NCI-H128 (cell line): Measurements from ENCODE around the gene GLCCI1.
"Not testable (repeated sequence)": the region's sequence is repeated elsewhere in the genome, so short reads cannot be mapped to it uniquely, and the experiment has no call there.

Experiments used
- DNase-seq: peaks from one replicate; lab custom pipeline; 2025; ENCODE audit not compliant: unreplicated experiment; lab: John Stamatoyannopoulos, UW

Gene GLCCI1

GRCh38 chr7:8042796-8043535 lies 74.4 kb downstream of the GLCCI1 start:
- DNase-seq, result no peak

GRCh38 chr7:8044761-8045430 lies 76.3 kb downstream of the GLCCI1 start:
- DNase-seq, result no peak

GRCh38 chr7:8048067-8048466 lies 79.5 kb downstream of the GLCCI1 start:
- DNase-seq, result not testable (repeated sequence)

GRCh38 chr7:8051373-8051772 lies 82.8 kb downstream of the GLCCI1 start:
- no peak for DNase-seq

- DNase-seq, result no peak
These were observed 83.4 kb downstream of the GLCCI1 start for GRCh38 chr7:8051998-8052397.

GRCh38 chr7:8052824-8053223 lies 84.2 kb downstream of the GLCCI1 start:
- DNase-seq, result no peak

- no peak for DNase-seq
These were observed 87.8 kb downstream of the GLCCI1 start for GRCh38 chr7:8056439-8056838.

GRCh38 chr7:8057566-8057965 lies 89.0 kb downstream of the GLCCI1 start:
- DNase-seq, result no peak

GRCh38 chr7:8058322-8058721 lies 89.7 kb downstream of the GLCCI1 start:
- DNase-seq, result no peak

- no peak for DNase-seq
These were observed 90.3 kb downstream of the GLCCI1 start for GRCh38 chr7:8058852-8059251.

GRCh38 chr7:8060241-8060640 lies 91.6 kb downstream of the GLCCI1 start:
- no peak for DNase-seq

- DNase-seq, result not testable (repeated sequence)
These were observed 94.7 kb downstream of the GLCCI1 start for GRCh38 chr7:8063300-8063699.

- no peak for DNase-seq
These were observed 95.2 kb downstream of the GLCCI1 start for GRCh38 chr7:8063706-8064297.

GRCh38 chr7:8064828-8065227 lies 96.2 kb downstream of the GLCCI1 start:
- DNase-seq, result no peak

- no peak for DNase-seq
These were observed 96.8 kb downstream of the GLCCI1 start for GRCh38 chr7:8065356-8065813.

- no peak for DNase-seq
These were observed 100.5 kb downstream of the GLCCI1 start for GRCh38 chr7:8068892-8069686.

GRCh38 chr7:8070451-8071180 lies 102.0 kb downstream of the GLCCI1 start:
- DNase-seq, result no peak

- DNase-seq, result no peak
These were observed 109.8 kb downstream of the GLCCI1 start for GRCh38 chr7:8078418-8078817.

- no peak for DNase-seq
These were observed 114.2 kb downstream of the GLCCI1 start for GRCh38 chr7:8082762-8083161.

GRCh38 chr7:8084836-8085235 lies 116.2 kb downstream of the GLCCI1 start:
- no peak for DNase-seq

- no peak for DNase-seq
These were observed 116.8 kb downstream of the GLCCI1 start for GRCh38 chr7:8085420-8085819.
